Nephron (organoid): Measurements from ENCODE around the gene TRAPPC4.
A peak's percentile ranks its signal among the peaks of the same experiment; 100 is the strongest.

ENCODE experiments used
- H3K27ac Mint-ChIP-seq, 3 experiments: 2 replicates each; pipeline ENCODE4 v1.8.0; 2020; ENCODE audit warnings: mixed read lengths in 3 of 3, mild to moderate bottlenecking in 2 of 3, moderate library complexity in 1 of 3
- H3K27me3 Mint-ChIP-seq: 2 replicates; pipeline ENCODE4 v1.8.0; 2021; ENCODE audit warnings: low read depth, mild to moderate bottlenecking, moderate library complexity, mixed read lengths
- H3K36me3 Mint-ChIP-seq: 2 replicates; pipeline ENCODE4 v1.8.0; 2020; ENCODE audit warnings: low read depth, mixed read lengths
- H3K4me1 Mint-ChIP-seq: 2 replicates; pipeline ENCODE4 v1.8.0; 2020; ENCODE audit warnings: mixed read lengths
- H3K4me3 Mint-ChIP-seq, 3 experiments: 2 replicates each; pipeline ENCODE4 v1.8.0; 2020; ENCODE audit warnings: mild to moderate bottlenecking in 3 of 3, mixed read lengths in 3 of 3, moderate library complexity in 2 of 3
- H3K9me3 Mint-ChIP-seq: 2 replicates; pipeline ENCODE4 v1.8.0; 2020; ENCODE audit warnings: mixed read lengths
- CTCF ChIP-seq, 3 experiments: fragments of 200-600 bp; sonication (generic); IDR thresholded peaks; one replicate each; pipeline ENCODE4 v1.5.0; 2021; ENCODE audit warnings: antibody characterized with exemption in 3 of 3; ENCODE audit not compliant: unreplicated experiment in 3 of 3

The TRAPPC4 gene

GRCh38 chr11:119019996-119020395, 1.4 kb downstream of the TRAPPC4 start:
- peaks cover 64% of the 10 kb centered on the region for H3K36me3 Mint-ChIP-seq
- peak overlapping the region; percentile 96 to 100 (median 99) for H3K27ac Mint-ChIP-seq
- no peaks in the 10 kb centered on the region for H3K27me3 Mint-ChIP-seq
- no peaks in the 10 kb centered on the region for H3K9me3 Mint-ChIP-seq
- peak overlapping the region; percentile 99 to 100 (median 99) for H3K4me3 Mint-ChIP-seq
- peaks cover 22% of the 10 kb centered on the region for H3K4me1 Mint-ChIP-seq
- TF ChIP-seq CTCF (IDR thresholded peaks at IDR 0.05; ENCODE audit: unreplicated experiment in 3 of 3): no peak

GRCh38 chr11:119021631-119022030, 3.1 kb downstream of the TRAPPC4 start:
- Mint-ChIP-seq H3K27me3 (no peaks in the 10 kb centered on the region), H3K4me1 (peaks cover 22% of the 10 kb centered on the region), H3K9me3 (no peaks in the 10 kb centered on the region), H3K27ac (peak overlapping the region in 2 of 3 experiments; percentile 28 to 38), H3K36me3 (peaks cover 56% of the 10 kb centered on the region), H3K4me3 (peak overlapping the region; percentile 66 to 78 (median 71))
- no peak for TF ChIP-seq CTCF (IDR thresholded peaks at IDR 0.05; ENCODE audit: unreplicated experiment in 3 of 3)

GRCh38 chr11:119023741-119024140, 5.2 kb downstream of the TRAPPC4 start:
- H3K9me3 Mint-ChIP-seq: no peaks in the 10 kb centered on the region
- H3K27me3 Mint-ChIP-seq: no peaks in the 10 kb centered on the region
- TF ChIP-seq CTCF (IDR thresholded peaks at IDR 0.05; ENCODE audit: unreplicated experiment in 3 of 3): no peak
- peak overlapping the region in 1 of 3 experiments; percentile 5 for H3K4me3 Mint-ChIP-seq
- H3K4me1 Mint-ChIP-seq: peaks cover 23% of the 10 kb centered on the region
- peaks cover 51% of the 10 kb centered on the region for H3K36me3 Mint-ChIP-seq
- peak overlapping the region in 1 of 3 experiments; percentile 1 for H3K27ac Mint-ChIP-seq

- Mint-ChIP-seq H3K27me3 (no peaks in the 10 kb centered on the region), H3K4me1 (peaks cover 31% of the 10 kb centered on the region), H3K27ac (peak overlapping the region; percentile 7 to 95 (median 49)), H3K4me3 (peak overlapping the region in 2 of 3 experiments; percentile 29 to 57), H3K36me3 (peaks cover 56% of the 10 kb centered on the region), H3K9me3 (no peaks in the 10 kb centered on the region)
- no peak for TF ChIP-seq CTCF (IDR thresholded peaks at IDR 0.05; ENCODE audit: unreplicated experiment in 3 of 3)
Measured at GRCh38 chr11:119024430-119025098, 6.0 kb downstream of the TRAPPC4 start.

- TF ChIP-seq CTCF (IDR thresholded peaks at IDR 0.05; ENCODE audit: unreplicated experiment in 3 of 3): no peak
- Mint-ChIP-seq H3K36me3 (peaks cover 53% of the 10 kb centered on the region), H3K27me3 (no peaks in the 10 kb centered on the region), H3K27ac (peak overlapping the region; percentile 7 to 95 (median 49)), H3K9me3 (no peaks in the 10 kb centered on the region), H3K4me1 (peaks cover 30% of the 10 kb centered on the region), H3K4me3 (peak overlapping the region; percentile 12 to 57 (median 29))
Measured at GRCh38 chr11:119025099-119025473, 6.5 kb downstream of the TRAPPC4 start.

- peak overlapping the region; percentile 7 to 95 (median 49) for H3K27ac Mint-ChIP-seq
- no peaks in the 10 kb centered on the region for H3K27me3 Mint-ChIP-seq
- peak overlapping the region in 2 of 3 experiments; percentile 12 to 57 for H3K4me3 Mint-ChIP-seq
- H3K9me3 Mint-ChIP-seq: no peaks in the 10 kb centered on the region
- peaks cover 28% of the 10 kb centered on the region for H3K4me1 Mint-ChIP-seq
- TF ChIP-seq CTCF (IDR thresholded peaks at IDR 0.05; ENCODE audit: unreplicated experiment in 3 of 3): no peak
- peaks cover 49% of the 10 kb centered on the region for H3K36me3 Mint-ChIP-seq
Measured at GRCh38 chr11:119025541-119025940, 7.0 kb downstream of the TRAPPC4 start.
